HG02763 (cell line): ENCODE data around the gene LGR4.
A peak's percentile ranks its signal among the peaks of the same experiment; 100 is the strongest.

Experiments
- ATAC-seq: cut with Tn5 transposase; IDR thresholded peaks from one replicate; pipeline ENCODE4 v1.9.1; 2021; ENCODE audit warnings: mild to moderate bottlenecking, moderate library complexity; ENCODE audit not compliant: unreplicated experiment

Gene LGR4

GRCh38 chr11:27386181-27386845 is 86.3 kb downstream of the LGR4 start:
- ATAC-seq, result no peak

GRCh38 chr11:27385245-27385644 is 87.3 kb downstream of the LGR4 start:
- ATAC-seq, result no peak

GRCh38 chr11:27384227-27384626 is 88.4 kb downstream of the LGR4 start:
- no peak for ATAC-seq

GRCh38 chr11:27383645-27384044 is 88.9 kb downstream of the LGR4 start:
- ATAC-seq, result no peak

- ATAC-seq, result no peak
Measured at GRCh38 chr11:27381238-27381666, 91.3 kb downstream of the LGR4 start.

GRCh38 chr11:27380771-27381170 is 91.8 kb downstream of the LGR4 start:
- ATAC-seq, result no peak

- ATAC-seq, result no peak
Measured at GRCh38 chr11:27379449-27379848, 93.1 kb downstream of the LGR4 start.

GRCh38 chr11:27375370-27375769 is 97.2 kb downstream of the LGR4 start:
- ATAC-seq, result no peak

- no peak for ATAC-seq
Measured at GRCh38 chr11:27373856-27374602, 98.6 kb downstream of the LGR4 start.

- ATAC-seq, result no peak
Measured at GRCh38 chr11:27373392-27373791, 99.2 kb downstream of the LGR4 start.

GRCh38 chr11:27372164-27372563 is 100.4 kb downstream of the LGR4 start:
- no peak for ATAC-seq

- ATAC-seq, result no peak
Measured at GRCh38 chr11:27371489-27371888, 101.1 kb downstream of the LGR4 start.

GRCh38 chr11:27370374-27370773 is 102.2 kb downstream of the LGR4 start:
- ATAC-seq, result no peak

GRCh38 chr11:27367881-27368280 is 104.7 kb downstream of the LGR4 start:
- no peak for ATAC-seq

- no peak for ATAC-seq
Measured at GRCh38 chr11:27363576-27364117, 108.9 kb downstream of the LGR4 start.

- peak; percentile 99 for ATAC-seq
Measured at GRCh38 chr11:27362749-27363575, 109.6 kb downstream of the LGR4 start, which contains the start of gene CCDC34. TSS of gene CCDC34 (minus strand) at chr11:27363215. CDS start at chr11:27363194, 21 bp downstream.

GRCh38 chr11:27361649-27362431 is 110.8 kb downstream of the LGR4 start:
- ATAC-seq, result no peak

- ATAC-seq, result no peak
Measured at GRCh38 chr11:27358296-27358695, 114.3 kb downstream of the LGR4 start.

GRCh38 chr11:27357250-27357649 is 115.3 kb downstream of the LGR4 start:
- no peak for ATAC-seq

GRCh38 chr11:27356624-27357222 is 115.9 kb downstream of the LGR4 start:
- ATAC-seq, result no peak
